ENCODE measurements around the gene HECW1.

- no peak for TF ChIP-seq PATZ1 (CRISPR knock-in tag; IDR thresholded peaks at IDR 0.05; ENCODE audit: borderline replicate concordance)
- TF ChIP-seq ZFP3 (CRISPR knock-in tag; IDR thresholded peaks at IDR 0.05) = no peak
- TF ChIP-seq POU6F1 (CRISPR knock-in tag; IDR thresholded peaks at IDR 0.05; ENCODE audit: borderline replicate concordance, low read depth) = no peak
- no peak for TF ChIP-seq TOX (CRISPR knock-in tag; IDR thresholded peaks at IDR 0.05; ENCODE audit: borderline replicate concordance)
- no peak for TF ChIP-seq BACH2 (CRISPR knock-in tag; IDR thresholded peaks at IDR 0.05; ENCODE audit: borderline replicate concordance)
- no peak for TF ChIP-seq PPARA (CRISPR knock-in tag; IDR thresholded peaks at IDR 0.05; ENCODE audit: borderline replicate concordance)
- no peak for TF ChIP-seq CREB5 (CRISPR knock-in tag; IDR thresholded peaks at IDR 0.05; ENCODE audit: low read depth)
- no peak for TF ChIP-seq ZNF70 (CRISPR knock-in tag; IDR thresholded peaks at IDR 0.05)
These were observed 428.0 kb downstream of the HECW1 start for GRCh38 chr7:43540471-43540870.

Measured in SK-N-SH treated with all-trans-retinoic acid at 6 μM for 48 hours (cell line).